ENCODE data around the gene CHTOP.
A peak's percentile ranks its signal among the peaks of the same experiment; 100 is the strongest.

The CHTOP gene

GRCh38 chr1:153608089-153608682 lies 25.7 kb upstream of the CHTOP start (continued):
- TF ChIP-seq POU6F1 (CRISPR knock-in tag; IDR thresholded peaks at IDR 0.05; ENCODE audit: borderline replicate concordance, low read depth) (no peak), ESRRG (CRISPR knock-in tag; IDR thresholded peaks at IDR 0.05) (no peak), CREB5 (CRISPR knock-in tag; IDR thresholded peaks at IDR 0.05; ENCODE audit: low read depth) (no peak), ZNF565 (CRISPR knock-in tag; conservative IDR thresholded peaks at IDR 0.05; ENCODE audit: low read depth) (no peak), ZNF70 (CRISPR knock-in tag; IDR thresholded peaks at IDR 0.05) (no peak), RARB (CRISPR knock-in tag; IDR thresholded peaks at IDR 0.05) (no peak), TCF4 (CRISPR knock-in tag; IDR thresholded peaks at IDR 0.05; ENCODE audit: borderline replicate concordance) (no peak)

- TF ChIP-seq TCF4 (CRISPR knock-in tag; IDR thresholded peaks at IDR 0.05; ENCODE audit: borderline replicate concordance) (no peak), RARB (CRISPR knock-in tag; IDR thresholded peaks at IDR 0.05) (peak; percentile 54; the same call in 1 of the 2 replicates), PATZ1 (CRISPR knock-in tag; IDR thresholded peaks at IDR 0.05; ENCODE audit: borderline replicate concordance) (peak; percentile 80)
- peak; percentile 81 for ATAC-seq
Observed at GRCh38 chr1:153608742-153609584, 24.9 kb upstream of the CHTOP start.

- TF ChIP-seq ARNTL (CRISPR knock-in tag; IDR thresholded peaks at IDR 0.05; ENCODE audit: borderline replicate concordance, low read depth) (no peak), TCF4 (CRISPR knock-in tag; IDR thresholded peaks at IDR 0.05; ENCODE audit: borderline replicate concordance) (no peak), TSHZ2 (CRISPR knock-in tag; IDR thresholded peaks at IDR 0.05) (no peak), ESRRG (CRISPR knock-in tag; IDR thresholded peaks at IDR 0.05) (no peak), ISL1 (CRISPR knock-in tag; IDR thresholded peaks at IDR 0.05) (no peak), ZNF70 (CRISPR knock-in tag; IDR thresholded peaks at IDR 0.05) (no peak), SNAI2 (CRISPR knock-in tag; IDR thresholded peaks at IDR 0.05) (no peak), ZC3H10 (CRISPR knock-in tag; IDR thresholded peaks at IDR 0.05) (no peak)
- ATAC-seq: no peak
Observed at GRCh38 chr1:153609585-153609907, 24.3 kb upstream of the CHTOP start.

GRCh38 chr1:153610334-153610733 lies 23.5 kb upstream of the CHTOP start:
- no peak for ATAC-seq
- TF ChIP-seq TSHZ2 (CRISPR knock-in tag; IDR thresholded peaks at IDR 0.05): no peak
- no peak for TF ChIP-seq ZNF565 (CRISPR knock-in tag; conservative IDR thresholded peaks at IDR 0.05; ENCODE audit: low read depth)
- TF ChIP-seq ZC3H10 (CRISPR knock-in tag; IDR thresholded peaks at IDR 0.05): no peak
- no peak for TF ChIP-seq ZFP30 (CRISPR knock-in tag; IDR thresholded peaks at IDR 0.05)
- no peak for TF ChIP-seq TOX (CRISPR knock-in tag; IDR thresholded peaks at IDR 0.05; ENCODE audit: borderline replicate concordance)
- TF ChIP-seq ZNF70 (CRISPR knock-in tag; IDR thresholded peaks at IDR 0.05): no peak
- no peak for TF ChIP-seq PPARA (CRISPR knock-in tag; IDR thresholded peaks at IDR 0.05; ENCODE audit: borderline replicate concordance)
- no peak for TF ChIP-seq RARB (CRISPR knock-in tag; IDR thresholded peaks at IDR 0.05)
- TF ChIP-seq ARNTL (CRISPR knock-in tag; IDR thresholded peaks at IDR 0.05; ENCODE audit: borderline replicate concordance, low read depth): no peak
- TF ChIP-seq PATZ1 (CRISPR knock-in tag; IDR thresholded peaks at IDR 0.05; ENCODE audit: borderline replicate concordance): no peak
- TF ChIP-seq SNAI2 (CRISPR knock-in tag; IDR thresholded peaks at IDR 0.05): no peak
- no peak for TF ChIP-seq ESRRG (CRISPR knock-in tag; IDR thresholded peaks at IDR 0.05)
- TF ChIP-seq ISL1 (CRISPR knock-in tag; IDR thresholded peaks at IDR 0.05): no peak
- TF ChIP-seq ZNF8 (CRISPR knock-in tag; IDR thresholded peaks at IDR 0.05): no peak
- no peak for TF ChIP-seq CSDC2 (CRISPR knock-in tag; IDR thresholded peaks at IDR 0.05)
- TF ChIP-seq BACH2 (CRISPR knock-in tag; IDR thresholded peaks at IDR 0.05; ENCODE audit: borderline replicate concordance): no peak
